Heart left ventricle (tissue), 16 donors: ENCODE data around the gene NAALADL2. TPM values are rescaled to one million over a fixed set of nuclear protein-coding genes. Genes with fewer than 3 reads are reported as not detected.

Experiments used
- ATAC-seq, 4 donors: fragments of 200-7000 bp; cut with Tn5 transposase; one replicate each; pipeline ENCODE4 v1.9.1; 2020 to 2022; ENCODE audit warnings: moderate library complexity in 4 of 4, mild to moderate bottlenecking in 3 of 4, moderate number of reproducible peaks in 1 of 4
- DNase-seq, 5 donors: peaks; one replicate each; pipeline ENCODE4 v3.0.0-alpha.2; 2020
- H3K27ac ChIP-seq, 12 donors: fragments of 200-600 bp; sonication (generic) in 4 of 12; one replicate each; pipeline versions ENCODE4 v1.5.0 to v1.8.0; 2016 to 2022; ENCODE audit warnings: mild to moderate bottlenecking in 2 of 12
- H3K27me3 ChIP-seq, 9 donors: fragments of 200-600 bp; sonication (generic) in 2 of 9; one replicate each; pipeline versions ENCODE4 v1.5.1 to v1.8.0; 2016 to 2022; ENCODE audit warnings: mild to moderate bottlenecking in 3 of 9
- H3K36me3 ChIP-seq, 9 donors: fragments of 200-600 bp; sonication (generic) in 2 of 9; one replicate each; pipeline versions ENCODE4 v1.5.0 to v1.8.0; 2018 to 2022; ENCODE audit warnings: mild to moderate bottlenecking in 2 of 9
- H3K4me1 ChIP-seq, 12 donors: fragments of 200-600 bp; sonication (generic) in 4 of 12; one replicate each; pipeline versions ENCODE4 v1.5.0 to v1.8.0; 2016 to 2022; ENCODE audit warnings: mild to moderate bottlenecking in 3 of 12
- H3K4me3 ChIP-seq, 12 donors: fragments of 200-600 bp; sonication (generic) in 4 of 12; one replicate each; pipeline versions ENCODE4 v1.5.0 to v1.8.0; 2017 to 2022; ENCODE audit warnings: mild to moderate bottlenecking in 9 of 12, moderate library complexity in 4 of 12
- H3K9me3 ChIP-seq, 12 donors: fragments of 200-600 bp; sonication (generic) in 4 of 12; one replicate each; pipeline versions ENCODE4 v1.5.0 to v1.8.0; 2016 to 2022; ENCODE audit warnings: mild to moderate bottlenecking in 1 of 12
- CTCF ChIP-seq, 12 donors: fragments of 200-600 bp; sonication (generic) in 4 of 12; IDR thresholded peaks; one replicate each; pipeline versions ENCODE4 v1.5.0 to v1.8.0; 2018 to 2022; ENCODE audit warnings: antibody characterized with exemption in 12 of 12, mild to moderate bottlenecking in 5 of 12
- POLR2A ChIP-seq, 2 donors: fragments of 450-650 bp; IDR thresholded peaks; one replicate each; pipeline ENCODE4 v1.6.1; 2017; ENCODE audit warnings: antibody characterized with exemption in 2 of 2, mild to moderate bottlenecking in 2 of 2, moderate library complexity in 2 of 2
- WGBS, 4 donors: extraction: QIAGEN DNeasy Blood & Tissue Kit in 2 of 4; methylation state at CpG; one replicate each; pipeline versions ENCODE4 v1.1.5 to v1.1.7; 2013 to 2018; 5-methylcytosine and 5-hydroxymethylcytosine counted together
- intact Hi-C, 10 donors: fragments of 100-400 bp; cut with DNase I; formaldehyde crosslinking; loops; one replicate each; pipeline versions ENCODE4 v1.11.1 to v1.14.2; 2022
- polyA plus RNA-seq, 2 donors: library from polyadenylated mRNA; stranded (reverse); fragments of 200-250 nt; gene quantifications; one replicate each; pipeline ENCODE4 v1.2.3, GENCODE V29; 2013
- total RNA-seq, 9 donors: library from RNA; depleted of rRNA in 2 of 9; stranded (reverse); fragments of >200 nt in 2 of 9; fragmentation: NEBNext Ultra II Directional in 3 of 9; extraction: Animal tissue kit (Norgen Biotek cat#: 25700) in 3 of 9; gene quantifications; one replicate each; pipeline versions ENCODE4 v1.1.0 to v1.2.4, GENCODE V29; 2016 to 2023
- donor health status: ischemic (EF 13 %, LVEDD 7.1; RV severe dilation, severe dysfunction).
- donor health status: healthy with polysubstance abuse.
- donor health status: DM: no; HTN: yes; CAD: no.
- donor health status: DM: no; HTN: no; CAD: no.
- donor health status: ischemic (EF 25% LVEDD 6.9; RV normal size, moderate dysfunction).
- donor health status: ischemic (EF 25% LVEDD 5.7; RV mildly dilated, moderate dysfunction).
- donor health status: healthy.
- donor health status: DM: yes; HTN: yes; CAD: no.
- donor health status: ischemic (EF 35%, LVEDD 5.7; RV mildly dilated, moderate dysfunction).
- donor health status: nonischemic (EF 11% LVEDD 7.7; RV severe dilation, severe dysfunction).
- donor health status: DM: yes; HTN: yes; CAD: no.
- donor health status: PGD.
- donor health status: ischemic (EF 29% LVEDD 5.4; RV normal size, mild dysfunction).
- donor health status: nonischemic (EF 23%, LVEDD 6.1; RV moderate dilation, normal function).

NAALADL2 gene
- total and polyA plus RNA-seq, 11 donors = 0.23 to 8.5 (median 3.0) TPM

- intact Hi-C loops = no loop called here
- Histone ChIP-seq H3K9me3 (no peaks in the 10 kb centered on the region), H3K4me1 (no peaks in the 10 kb centered on the region), H3K4me3 (no peak overlapping the region), H3K27me3 (no peaks in the 10 kb centered on the region), H3K36me3 (no peaks in the 10 kb centered on the region), H3K27ac (no peak overlapping the region)
- 62 to 75% (median 65%) methylated on average over 3 of the region's 3 CpGs for WGBS, 4 donors
- DNase-seq (no peak), ATAC-seq (no peak)
- no peak for TF ChIP-seq CTCF (IDR thresholded peaks at IDR 0.05)
- no peak for TF ChIP-seq POLR2A (IDR thresholded peaks at IDR 0.05)
Observed at GRCh38 chr3:175383813-175384212, 524.7 kb downstream of the NAALADL2 start.

GRCh38 chr3:175384569-175384968, 525.4 kb downstream of the NAALADL2 start:
- H3K4me3 ChIP-seq = no peak overlapping the region
- no peak overlapping the region for H3K27ac ChIP-seq
- DNase-seq (no peak), ATAC-seq (no peak)
- H3K27me3 ChIP-seq = no peaks in the 10 kb centered on the region
- no peaks in the 10 kb centered on the region for H3K4me1 ChIP-seq
- no peak for TF ChIP-seq POLR2A (IDR thresholded peaks at IDR 0.05)
- no peak for TF ChIP-seq CTCF (IDR thresholded peaks at IDR 0.05)
- H3K36me3 ChIP-seq = no peaks in the 10 kb centered on the region
- intact Hi-C loops = no loop called here
- no peaks in the 10 kb centered on the region for H3K9me3 ChIP-seq

- Histone ChIP-seq H3K27me3 (no peaks in the 10 kb centered on the region), H3K36me3 (no peaks in the 10 kb centered on the region), H3K4me1 (no peaks in the 10 kb centered on the region), H3K4me3 (no peak overlapping the region), H3K9me3 (no peaks in the 10 kb centered on the region), H3K27ac (no peak overlapping the region)
- intact Hi-C loops = no loop called here
- WGBS, 4 donors = 60 to 71% (median 67%) methylated on average over 3 of the region's 3 CpGs
- ATAC-seq (peak in 1 of 4 donors; percentile 65), DNase-seq (no peak)
- TF ChIP-seq CTCF (IDR thresholded peaks at IDR 0.05) (no peak), POLR2A (IDR thresholded peaks at IDR 0.05) (no peak)
Observed at GRCh38 chr3:175386630-175387029, 527.5 kb downstream of the NAALADL2 start.

- TF ChIP-seq POLR2A (IDR thresholded peaks at IDR 0.05) (no peak), CTCF (IDR thresholded peaks at IDR 0.05) (no peak)
- no peak for ATAC-seq
- WGBS, 4 donors = 92 to 98% (median 97%) methylated on average over 1 of the region's 1 CpG
- no peaks in the 10 kb centered on the region for H3K9me3 ChIP-seq
- no peaks in the 10 kb centered on the region for H3K27me3 ChIP-seq
- intact Hi-C loops = no loop called here
- no peak for DNase-seq
- no peaks in the 10 kb centered on the region for H3K36me3 ChIP-seq
- H3K4me3 ChIP-seq = no peak overlapping the region
- H3K4me1 ChIP-seq = no peaks in the 10 kb centered on the region
- no peak overlapping the region for H3K27ac ChIP-seq
Observed at GRCh38 chr3:175389560-175389959, 530.4 kb downstream of the NAALADL2 start.
